Endothelial cell (in vitro differentiated cells): ENCODE data around the gene BUB3. TPM values are rescaled to one million over a fixed set of nuclear protein-coding genes. Genes with fewer than 3 reads are reported as not detected.

ENCODE experiments used
- DNase-seq: peaks from one replicate; pipeline ENCODE4 v3.0.0; 2021; ENCODE audit warnings: low spot score
- H3K27ac Mint-ChIP-seq: one replicate; pipeline ENCODE4 v1.8.0; 2021; ENCODE audit warnings: mixed read lengths, inconsistent platforms; ENCODE audit not compliant: unreplicated experiment
- H3K27me3 Mint-ChIP-seq: one replicate; pipeline ENCODE4 v1.8.0; 2021; ENCODE audit warnings: mild to moderate bottlenecking, moderate library complexity, mixed read lengths, inconsistent platforms; ENCODE audit not compliant: unreplicated experiment
- H3K36me3 Mint-ChIP-seq: one replicate; pipeline ENCODE4 v1.8.0; 2021; ENCODE audit warnings: mild to moderate bottlenecking, low read depth, mixed read lengths, inconsistent platforms; ENCODE audit not compliant: unreplicated experiment
- H3K4me1 Mint-ChIP-seq: one replicate; pipeline ENCODE4 v1.8.0; 2021; ENCODE audit warnings: mild to moderate bottlenecking, mixed read lengths, inconsistent platforms; ENCODE audit not compliant: unreplicated experiment
- H3K4me3 Mint-ChIP-seq: one replicate; pipeline ENCODE4 v1.8.0; 2021; ENCODE audit warnings: mild to moderate bottlenecking, mixed read lengths, inconsistent platforms; ENCODE audit not compliant: unreplicated experiment
- H3K9me3 Mint-ChIP-seq: one replicate; pipeline ENCODE4 v1.8.0; 2021; ENCODE audit warnings: mixed read lengths, inconsistent platforms; ENCODE audit not compliant: unreplicated experiment
- total RNA-seq: library from RNA; stranded (reverse); fragmentation: NEBNext Ultra II Directional; extraction: Animal tissue kit (Norgen Biotek cat#: 25700); gene quantifications from one replicate; pipeline ENCODE4 v1.2.1, GENCODE V29; 2021; ENCODE audit not compliant: unreplicated experiment
- TF ChIP-seq, protein P1 (sequence below): fragments of 200-600 bp; sonication (generic); IDR thresholded peaks from one replicate; pipeline ENCODE4 v1.5.0; 2021; ENCODE audit warnings: antibody characterized with exemption; ENCODE audit not compliant: unreplicated experiment

Gene BUB3
- total RNA-seq, 1 donor from 2014 or later: 107 TPM

DNA sequence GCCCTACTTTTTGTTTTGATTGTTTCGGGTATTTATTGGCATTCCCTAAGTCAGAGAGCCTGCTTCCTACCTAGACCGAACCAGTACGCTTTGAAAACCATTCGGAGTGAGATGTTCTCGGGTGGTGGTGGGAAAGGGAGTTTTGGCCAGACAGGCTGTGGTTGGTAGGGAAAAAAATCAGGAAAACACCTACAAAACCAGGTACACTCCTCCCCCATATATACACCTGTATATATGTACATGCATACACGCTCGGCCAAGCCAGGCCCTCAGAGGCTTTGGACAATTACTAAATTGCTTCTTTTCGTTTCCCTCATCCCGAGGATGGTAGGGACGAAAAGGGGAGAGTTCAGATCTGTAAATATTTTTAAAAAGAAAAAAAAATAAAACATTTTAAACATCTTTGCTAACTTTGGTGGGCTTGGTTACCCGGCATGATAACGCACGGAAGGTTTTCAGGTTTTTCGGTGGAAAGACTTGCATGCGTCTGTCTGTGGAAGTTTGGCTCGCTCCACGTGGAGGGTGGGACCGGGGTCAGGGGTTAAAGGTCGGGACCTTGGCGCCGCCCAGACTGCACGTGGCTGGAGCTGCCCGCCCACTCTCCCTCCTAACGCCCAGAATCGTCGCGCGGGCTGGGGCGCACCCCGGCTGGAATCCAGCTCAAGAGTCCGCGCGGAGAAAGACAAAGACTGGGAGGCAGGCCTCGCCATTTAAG, 3.8 kb upstream of the BUB3 start:
- H3K4me1 Mint-ChIP-seq: peaks cover 38% of the 10 kb centered on the region
- TF ChIP-seq, protein P1, sequence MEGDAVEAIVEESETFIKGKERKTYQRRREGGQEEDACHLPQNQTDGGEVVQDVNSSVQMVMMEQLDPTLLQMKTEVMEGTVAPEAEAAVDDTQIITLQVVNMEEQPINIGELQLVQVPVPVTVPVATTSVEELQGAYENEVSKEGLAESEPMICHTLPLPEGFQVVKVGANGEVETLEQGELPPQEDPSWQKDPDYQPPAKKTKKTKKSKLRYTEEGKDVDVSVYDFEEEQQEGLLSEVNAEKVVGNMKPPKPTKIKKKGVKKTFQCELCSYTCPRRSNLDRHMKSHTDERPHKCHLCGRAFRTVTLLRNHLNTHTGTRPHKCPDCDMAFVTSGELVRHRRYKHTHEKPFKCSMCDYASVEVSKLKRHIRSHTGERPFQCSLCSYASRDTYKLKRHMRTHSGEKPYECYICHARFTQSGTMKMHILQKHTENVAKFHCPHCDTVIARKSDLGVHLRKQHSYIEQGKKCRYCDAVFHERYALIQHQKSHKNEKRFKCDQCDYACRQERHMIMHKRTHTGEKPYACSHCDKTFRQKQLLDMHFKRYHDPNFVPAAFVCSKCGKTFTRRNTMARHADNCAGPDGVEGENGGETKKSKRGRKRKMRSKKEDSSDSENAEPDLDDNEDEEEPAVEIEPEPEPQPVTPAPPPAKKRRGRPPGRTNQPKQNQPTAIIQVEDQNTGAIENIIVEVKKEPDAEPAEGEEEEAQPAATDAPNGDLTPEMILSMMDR: no peak
- H3K9me3 Mint-ChIP-seq: no peaks in the 10 kb centered on the region
- DNase-seq: no peak
- H3K36me3 Mint-ChIP-seq: no peaks in the 10 kb centered on the region
- H3K27ac Mint-ChIP-seq: peak overlapping the region; percentile 64
- peak overlapping the region; percentile 85 for H3K4me3 Mint-ChIP-seq
- H3K27me3 Mint-ChIP-seq: peaks cover 24% of the 10 kb centered on the region

DNA sequence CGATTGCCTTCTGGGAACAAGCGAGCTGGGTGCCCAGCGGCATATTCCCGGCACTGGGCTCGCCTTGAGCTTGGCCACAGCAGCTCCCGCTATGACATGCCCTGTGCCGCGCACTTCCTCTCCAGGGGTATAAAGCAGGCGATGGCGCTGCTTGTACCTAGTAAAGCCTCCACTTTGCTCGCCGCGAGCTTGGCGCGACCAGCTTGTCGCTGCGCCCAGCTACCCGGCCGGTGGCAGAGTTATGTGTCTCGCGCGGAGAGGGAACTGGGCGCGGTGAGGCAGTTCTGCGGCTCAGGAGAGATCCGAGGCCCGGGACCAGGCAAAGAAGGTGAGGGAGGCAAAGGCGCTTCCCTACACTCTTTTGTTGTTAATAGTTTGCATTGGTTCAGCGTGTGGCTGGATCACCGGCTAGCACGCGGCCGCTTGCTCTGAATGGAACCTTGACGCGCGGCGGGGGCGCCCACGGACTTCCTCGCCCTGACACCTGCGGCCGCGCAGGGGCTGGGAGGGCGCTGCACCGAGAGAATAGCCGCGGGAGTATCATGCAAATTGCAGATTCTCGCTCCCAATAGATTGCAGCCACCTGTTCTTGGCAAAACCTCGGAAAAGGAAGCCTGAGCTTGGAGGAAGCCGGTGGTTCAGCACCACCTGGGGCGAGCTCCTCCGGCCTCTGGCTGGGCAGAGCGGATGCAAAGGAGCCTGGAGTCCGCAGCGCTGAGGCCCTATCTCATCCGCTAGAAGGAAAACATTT, 3.0 kb upstream of the BUB3 start:
- TF ChIP-seq, protein P1: no peak
- Mint-ChIP-seq H3K4me1 (peaks cover 36% of the 10 kb centered on the region), H3K27ac (no peak overlapping the region), H3K27me3 (peaks cover 20% of the 10 kb centered on the region), H3K36me3 (peaks cover 2% of the 10 kb centered on the region), H3K9me3 (no peaks in the 10 kb centered on the region), H3K4me3 (peak overlapping the region; percentile 51)
- DNase-seq: peak; percentile 48

DNA sequence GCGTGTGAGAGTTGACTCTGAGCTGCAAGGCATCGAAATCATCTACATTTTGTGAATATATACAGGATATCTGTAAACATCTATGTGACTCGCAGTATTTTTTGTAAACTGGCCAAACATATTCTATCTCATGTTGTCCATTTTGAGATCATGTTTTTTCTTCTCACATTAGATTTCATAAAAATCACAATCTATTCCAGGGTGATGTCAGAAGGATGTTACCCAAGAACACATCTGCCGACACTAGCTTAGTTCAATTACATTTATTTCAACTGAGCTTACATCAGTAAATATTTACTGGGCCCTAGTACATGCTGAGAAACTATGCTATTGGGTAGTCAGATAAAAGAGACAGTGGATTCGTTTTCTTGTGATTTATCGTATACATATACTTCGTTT, 2.5 kb upstream of the BUB3 start:
- Mint-ChIP-seq H3K4me3 (peak overlapping the region; percentile 51), H3K36me3 (peaks cover 5% of the 10 kb centered on the region), H3K4me1 (peaks cover 36% of the 10 kb centered on the region), H3K9me3 (no peaks in the 10 kb centered on the region), H3K27ac (no peak overlapping the region), H3K27me3 (peaks cover 18% of the 10 kb centered on the region)
- TF ChIP-seq, protein P1: no peak
- DNase-seq: no peak

DNA sequence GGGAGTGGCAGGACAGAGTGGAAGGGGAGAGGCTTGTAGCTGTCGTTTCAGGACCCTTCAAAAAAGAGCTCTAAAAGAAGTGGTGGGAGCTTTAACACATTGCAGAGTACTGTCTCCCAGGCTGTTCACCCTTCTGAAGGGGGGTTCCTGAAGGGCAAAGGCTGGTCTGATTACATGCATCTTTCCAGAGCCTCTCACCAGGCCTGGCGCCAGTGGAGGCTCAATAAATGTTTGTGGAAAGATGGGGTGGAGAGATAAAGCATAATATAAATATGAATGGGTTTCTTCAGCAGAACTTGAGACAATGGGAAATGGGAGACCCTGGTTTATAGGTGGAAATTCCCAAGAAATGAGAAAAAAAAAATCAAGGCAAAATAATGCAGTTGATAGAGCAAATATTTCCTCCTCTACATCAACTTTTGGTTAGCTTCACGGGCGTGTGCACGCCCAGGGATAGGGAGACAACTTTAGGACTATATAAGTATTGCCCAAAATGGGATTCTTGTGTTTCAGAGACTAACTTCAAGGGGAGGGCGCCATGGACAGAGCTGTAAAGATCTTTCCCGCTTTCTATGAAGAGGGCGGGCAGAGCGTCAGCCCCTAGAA, 613 bp upstream of the BUB3 start:
- Mint-ChIP-seq H3K9me3 (no peaks in the 10 kb centered on the region), H3K4me3 (peak overlapping the region; percentile 99), H3K4me1 (peaks cover 34% of the 10 kb centered on the region), H3K27me3 (peaks cover 11% of the 10 kb centered on the region), H3K36me3 (peaks cover 9% of the 10 kb centered on the region), H3K27ac (peak overlapping the region; percentile 96)
- TF ChIP-seq, protein P1: no peak
- no peak for DNase-seq
